Measurements from ENCODE around the gene CPSF7.
"Not testable (repeated sequence)": the region's sequence is repeated elsewhere in the genome, so short reads cannot be mapped to it uniquely, and the experiment has no call there.

Gene CPSF7

DNA sequence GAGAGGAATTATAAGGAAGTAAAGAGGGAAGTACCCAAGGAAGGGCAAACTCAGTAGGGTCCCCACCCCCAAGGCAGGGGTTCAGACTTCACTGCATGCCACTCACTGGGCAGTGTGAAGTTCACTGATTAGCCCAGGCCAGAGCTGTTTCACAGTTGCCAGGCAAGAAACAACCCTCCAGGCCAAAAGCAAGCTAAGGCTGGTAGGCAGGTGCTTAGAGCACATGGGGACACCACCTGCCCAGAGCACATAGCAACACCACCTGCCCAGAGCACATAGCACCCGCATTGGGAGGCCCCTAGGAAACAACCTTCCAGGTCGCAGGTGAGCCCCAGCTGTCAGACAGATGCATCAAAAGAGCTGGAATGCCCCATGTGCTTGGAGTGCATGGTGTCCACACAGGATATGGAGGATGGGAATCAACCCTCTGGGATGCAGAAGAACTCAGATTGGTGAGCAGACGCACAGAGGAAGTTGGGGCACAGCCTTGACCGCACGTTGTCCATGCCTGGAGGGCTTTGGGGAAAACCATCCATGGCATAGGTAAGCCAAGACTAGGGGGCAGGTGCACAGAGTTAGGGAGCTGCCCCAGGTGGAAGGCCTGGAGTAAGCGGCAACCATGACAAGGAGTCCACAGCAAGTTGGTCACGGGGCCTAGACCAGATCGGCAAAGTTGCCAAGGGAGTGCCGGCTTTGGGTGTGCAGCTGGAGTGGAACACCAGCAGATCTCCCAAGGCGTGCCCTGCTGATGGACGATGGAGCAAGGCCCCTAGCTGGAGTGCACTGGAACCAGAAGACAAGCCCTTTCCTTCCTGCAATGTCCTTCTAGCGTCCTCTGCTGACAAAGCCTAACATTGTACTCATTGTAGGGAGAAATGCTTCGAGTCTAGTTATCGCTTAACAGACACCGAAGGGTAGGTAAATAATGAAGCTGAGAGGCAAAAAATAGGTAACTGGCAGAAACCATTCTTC lies 45.2 kb downstream of the CPSF7 start:
- DNase-seq (ENCODE audit: low read depth in 2 of 3, low spot score in 2 of 3) = no peak

DNA sequence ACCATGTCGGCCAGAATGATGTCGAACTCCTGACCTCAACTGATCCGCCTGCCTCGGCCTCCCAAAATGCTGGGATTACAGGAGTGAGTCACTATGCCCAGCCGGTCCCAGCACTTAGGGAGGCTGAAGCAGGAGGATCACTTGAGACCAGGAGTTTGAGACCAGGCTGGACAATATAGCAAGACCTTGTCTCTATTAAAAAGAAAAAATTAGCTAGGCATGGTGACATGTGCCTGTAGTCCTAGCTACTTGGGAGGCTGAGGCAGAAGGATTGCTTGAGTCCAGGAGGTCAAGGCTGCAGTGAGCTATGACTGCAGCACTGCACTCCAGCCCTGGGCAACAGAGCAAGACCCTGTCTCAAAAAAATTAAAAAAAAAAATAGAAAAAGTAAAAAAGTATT lies 45.9 kb downstream of the CPSF7 start:
- DNase-seq (ENCODE audit: low read depth in 2 of 3, low spot score in 2 of 3) = not testable (repeated sequence)

DNA sequence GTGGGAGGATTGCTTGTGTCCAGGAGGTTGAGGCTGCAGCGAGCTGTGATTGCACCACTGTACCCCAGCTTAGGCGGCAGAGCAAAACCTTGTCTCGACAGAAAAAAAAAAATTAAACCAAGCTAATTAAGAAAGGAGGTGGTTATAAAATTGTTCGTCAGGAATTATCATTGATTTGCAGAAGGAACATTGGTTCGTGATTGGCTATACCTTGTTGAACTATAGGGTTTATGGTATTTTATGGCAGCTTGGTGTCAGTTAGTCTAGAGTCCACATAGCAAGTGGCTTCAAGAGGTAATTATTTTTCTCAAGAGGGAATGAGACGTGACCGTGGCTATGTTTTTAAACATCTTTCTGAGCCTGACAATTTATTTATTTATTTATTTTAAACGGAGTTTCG lies 48.9 kb downstream of the CPSF7 start:
- DNase-seq (ENCODE audit: low read depth in 2 of 3, low spot score in 2 of 3) = no peak

DNA sequence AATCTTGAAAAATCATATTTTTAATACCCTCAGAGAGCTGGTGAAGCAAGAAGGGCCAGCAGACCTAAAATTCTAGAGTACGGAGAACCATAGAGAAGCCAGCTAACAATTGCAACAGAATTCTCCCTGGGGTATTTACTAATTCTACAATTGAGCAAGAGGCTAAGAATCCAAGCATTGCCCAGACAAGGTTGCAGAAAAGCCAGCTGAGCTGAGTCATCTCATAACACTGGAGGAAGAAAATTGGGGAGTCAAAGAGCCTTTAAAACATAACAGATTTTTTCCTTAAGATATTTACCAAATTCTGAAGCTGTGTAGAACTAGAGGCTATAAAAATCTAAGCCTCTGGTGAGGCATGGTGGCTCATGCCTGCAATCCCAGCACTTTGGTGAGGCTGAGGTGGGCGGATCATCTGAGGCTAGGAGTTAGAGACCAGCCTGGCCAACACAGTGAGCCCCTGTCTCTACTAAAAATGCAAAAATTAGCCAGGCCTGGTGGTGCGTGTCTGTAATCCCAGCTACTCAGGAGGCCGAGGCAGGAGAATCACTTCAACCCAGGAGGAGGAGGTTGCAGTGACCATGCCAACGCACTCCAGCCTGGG lies 51.0 kb downstream of the CPSF7 start:
- no peak for DNase-seq (ENCODE audit: low read depth in 2 of 3, low spot score in 2 of 3)

GRCh38 chr11:61377461-61378160 lies 52.2 kb downstream of the CPSF7 start:
- no peak for DNase-seq (ENCODE audit: low read depth in 2 of 3, low spot score in 2 of 3)

DNA sequence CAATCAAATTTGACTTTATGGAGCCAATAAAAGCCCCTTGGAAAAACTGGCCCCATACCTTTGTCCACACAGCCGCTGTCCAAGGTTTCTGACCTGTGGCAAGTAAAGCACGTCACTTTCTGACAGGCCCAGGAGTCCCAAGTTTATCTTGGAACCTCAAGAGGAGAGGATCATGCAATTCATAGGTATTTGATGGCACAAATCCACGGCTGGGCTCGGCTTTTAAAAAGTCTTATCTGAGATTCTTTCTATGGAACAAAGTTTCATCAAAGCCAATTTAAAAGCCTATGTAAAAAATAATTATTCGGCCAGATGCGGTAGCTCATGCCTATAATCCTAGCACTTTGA lies 54.0 kb downstream of the CPSF7 start:
- no peak for DNase-seq (ENCODE audit: low read depth in 2 of 3, low spot score in 2 of 3)

- no peak for DNase-seq (ENCODE audit: low read depth in 2 of 3, low spot score in 2 of 3)
These were observed 56.9 kb downstream of the CPSF7 start for GRCh38 chr11:61372659-61373420.

- no peak for DNase-seq (ENCODE audit: low read depth in 2 of 3, low spot score in 2 of 3)
These were observed 59.3 kb downstream of the CPSF7 start for GRCh38 chr11:61370349-61371005.

DNA sequence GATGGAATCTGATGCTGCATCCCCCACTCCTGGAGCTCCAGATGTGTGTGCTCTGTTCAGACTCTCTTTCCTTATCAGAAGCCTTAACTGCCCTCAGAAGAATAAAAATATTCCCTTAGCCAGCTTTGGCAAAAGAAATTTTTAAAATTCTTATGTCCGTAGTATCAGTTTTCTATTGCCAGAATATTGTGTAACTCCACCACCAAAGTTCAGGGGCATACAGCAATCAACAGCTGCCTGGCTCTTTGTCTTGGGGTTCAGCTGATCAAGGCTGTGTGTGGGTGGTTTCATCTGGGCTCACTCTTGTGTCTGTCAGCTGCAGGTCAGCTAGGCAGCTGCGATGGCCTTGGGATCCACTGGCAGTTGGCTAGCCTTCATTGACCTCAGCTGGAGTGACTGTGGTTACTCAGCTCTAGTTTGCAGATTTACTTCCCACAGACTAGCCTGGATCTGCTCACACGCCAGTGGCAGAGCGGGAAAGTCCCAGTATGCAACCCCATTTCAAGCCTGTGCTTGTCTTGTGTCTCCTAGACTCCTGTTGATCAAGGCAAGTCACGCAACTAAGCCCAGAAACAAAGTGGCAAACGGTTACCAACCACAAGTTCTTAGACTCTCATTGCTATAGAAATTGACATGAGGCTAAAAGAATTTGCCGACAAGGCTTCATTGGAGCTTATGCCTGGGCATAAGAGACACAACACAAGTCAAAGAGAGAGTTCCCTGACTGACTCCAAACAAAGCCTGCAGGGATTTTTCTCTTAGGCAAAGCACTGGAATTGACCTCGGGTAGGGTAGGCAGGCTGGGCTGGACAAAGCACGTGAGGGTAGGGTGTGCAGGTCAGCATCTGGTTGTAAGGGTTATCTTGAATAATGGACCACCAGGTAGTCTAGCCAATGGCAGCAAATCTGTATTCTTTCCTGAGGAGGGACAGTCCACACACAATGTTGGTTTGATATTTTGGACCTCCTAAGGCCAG lies 60.1 kb downstream of the CPSF7 start:
- no peak for DNase-seq (ENCODE audit: low read depth in 2 of 3, low spot score in 2 of 3)

DNA sequence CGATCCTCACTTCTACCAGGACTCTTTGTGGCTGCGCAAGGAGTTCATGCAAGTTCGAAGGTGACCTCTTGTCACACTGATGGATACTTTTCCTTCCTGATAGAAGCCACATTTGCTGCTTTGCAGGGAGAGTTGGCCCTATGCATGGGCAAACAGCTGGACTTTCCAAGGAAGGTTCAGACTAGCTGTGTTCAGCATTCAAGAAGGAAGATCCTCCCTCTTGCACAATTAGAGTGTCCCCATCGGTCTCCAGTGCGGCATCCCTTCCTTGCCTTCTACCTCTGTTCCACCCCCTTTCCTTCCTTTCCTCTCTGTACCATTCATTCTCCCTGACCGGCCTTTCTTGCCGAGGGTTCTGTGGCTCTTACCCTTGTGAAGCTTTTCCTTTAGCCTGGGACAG lies 61.1 kb downstream of the CPSF7 start:
- DNase-seq (ENCODE audit: low read depth in 2 of 3, low spot score in 2 of 3) = no peak

DNA sequence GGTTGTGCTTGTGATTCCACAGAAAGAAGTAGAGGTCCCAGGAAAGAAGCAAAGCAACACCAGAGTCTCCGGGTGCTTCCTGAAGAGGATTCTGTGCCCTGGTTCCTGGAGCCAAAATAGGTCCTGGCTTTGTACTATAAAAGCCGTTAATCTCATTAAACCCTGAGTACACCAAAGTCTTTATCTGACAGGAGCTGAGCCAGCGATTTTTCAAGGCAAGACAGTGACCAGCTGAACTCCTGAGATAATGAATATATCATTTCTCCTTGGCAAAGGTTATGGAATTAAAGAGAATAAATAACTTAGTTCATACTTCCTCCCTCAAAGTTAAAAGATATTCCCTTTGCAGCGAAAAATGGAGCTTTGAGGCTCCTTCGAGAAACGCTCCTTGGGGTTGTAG lies 62.4 kb downstream of the CPSF7 start:
- no peak for DNase-seq (ENCODE audit: low read depth in 2 of 3, low spot score in 2 of 3)

GRCh38 chr11:61364012-61364675 lies 65.6 kb downstream of the CPSF7 start:
- DNase-seq (ENCODE audit: low read depth in 2 of 3, low spot score in 2 of 3) = no peak

GRCh38 chr11:61362542-61362875 lies 67.3 kb downstream of the CPSF7 start:
- DNase-seq (ENCODE audit: low read depth in 2 of 3, low spot score in 2 of 3) = peak in 1 of 3 experiments; percentile 8

DNA sequence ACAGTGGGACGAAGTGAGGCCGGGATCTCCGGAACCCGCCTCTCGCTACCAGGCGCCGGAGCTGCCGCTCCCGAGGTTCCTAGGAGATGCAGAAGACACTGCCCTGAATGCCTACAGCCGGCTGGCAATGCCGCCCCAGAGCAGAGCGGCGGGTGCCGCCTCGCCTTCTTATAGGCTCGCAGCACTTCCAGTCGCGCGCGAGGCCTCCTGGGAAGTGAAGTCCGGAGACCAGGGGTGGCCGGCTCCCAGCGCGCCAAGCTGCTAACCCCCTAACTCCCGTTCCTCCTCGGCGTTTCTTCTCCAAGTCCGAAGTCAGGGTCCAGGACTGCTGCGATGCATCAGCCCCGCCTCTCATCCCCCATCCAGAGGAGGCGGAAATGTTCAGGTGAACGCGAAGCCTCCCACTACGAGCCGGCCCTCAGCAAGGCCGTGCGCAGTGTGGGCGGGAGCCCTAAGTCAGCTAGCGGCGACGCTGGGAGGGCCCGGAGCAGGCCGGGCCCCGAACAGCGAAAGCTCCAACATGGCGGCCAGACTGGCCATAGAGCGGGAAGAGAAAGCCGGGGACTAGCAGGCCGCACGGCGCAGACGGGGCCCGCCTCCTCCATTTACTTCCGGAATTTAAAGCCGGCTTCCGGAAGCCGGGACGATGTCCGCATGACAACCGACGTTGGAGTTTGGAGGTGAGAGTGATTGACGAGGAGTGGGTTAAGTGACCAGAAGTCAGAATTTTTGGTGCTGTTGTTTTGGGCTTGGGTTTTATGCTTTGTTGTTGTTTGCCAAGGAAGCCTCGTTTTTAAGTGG lies 67.8 kb downstream of the CPSF7 start, which contains the start of the genes CYB561A3 and TMEM138:
CYB561A3 (minus strand) TSS at position 142 of the 801 bp plus-strand sequence. CDS start 5,169 bp downstream, outside the sequence.
TMEM138 (plus strand) TSS at position 634 of the 801 bp plus-strand sequence. CDS start 2,017 bp downstream, outside the sequence.
- peak; percentile 72 to 85 (median 72) for DNase-seq (ENCODE audit: low read depth in 2 of 3, low spot score in 2 of 3)

GRCh38 chr11:61361237-61361740 lies 68.5 kb downstream of the CPSF7 start:
- DNase-seq (ENCODE audit: low read depth in 2 of 3, low spot score in 2 of 3) = no peak

- no peak for DNase-seq (ENCODE audit: low read depth in 2 of 3, low spot score in 2 of 3)
These were observed 70.3 kb downstream of the CPSF7 start for GRCh38 chr11:61359516-61359915.

- DNase-seq (ENCODE audit: low read depth in 2 of 3, low spot score in 2 of 3) = no peak
These were observed 71.2 kb downstream of the CPSF7 start for GRCh38 chr11:61358566-61358965.

- DNase-seq (ENCODE audit: low read depth in 2 of 3, low spot score in 2 of 3) = no peak
These were observed 71.9 kb downstream of the CPSF7 start for GRCh38 chr11:61357894-61358239.

Data from activated CD8-positive, alpha-beta memory T cell treated with anti-CD3 and anti-CD28 coated beads for 48 hours (primary cell).